Fibroblast of the aortic adventitia (primary cell): ENCODE data around the gene COPS3. TPM values are rescaled to one million over a fixed set of nuclear protein-coding genes. Genes with fewer than 3 reads are reported as not detected.

Experiments
- DNase-seq: peaks from one replicate; pipeline ENCODE4 v3.0.0-alpha.2; 2010; ENCODE audit warnings: low read depth
- H3K4me3 ChIP-seq: 2 replicates; pipeline ENCODE4 v1.5.1; 2011; ENCODE audit warnings: low read depth, mild to moderate bottlenecking, control low read depth, low read length, moderate library complexity
- total RNA-seq: library from RNA; depleted of rRNA; stranded (reverse); fragments of >200 nt; gene quantifications from 2 replicates; pipeline ENCODE4 v1.2.3, GENCODE V29; 2012; ENCODE audit warnings: low replicate concordance
- TF ChIP-seq, protein P1 (sequence below): IDR thresholded peaks from 2 replicates; pipeline ENCODE4 v1.5.1; 2011; ENCODE audit warnings: mild to moderate bottlenecking, low read length, control low read depth, inconsistent platforms; ENCODE audit not compliant: insufficient read depth

The COPS3 gene
- total RNA-seq, 1 donor, result 124 TPM

DNA sequence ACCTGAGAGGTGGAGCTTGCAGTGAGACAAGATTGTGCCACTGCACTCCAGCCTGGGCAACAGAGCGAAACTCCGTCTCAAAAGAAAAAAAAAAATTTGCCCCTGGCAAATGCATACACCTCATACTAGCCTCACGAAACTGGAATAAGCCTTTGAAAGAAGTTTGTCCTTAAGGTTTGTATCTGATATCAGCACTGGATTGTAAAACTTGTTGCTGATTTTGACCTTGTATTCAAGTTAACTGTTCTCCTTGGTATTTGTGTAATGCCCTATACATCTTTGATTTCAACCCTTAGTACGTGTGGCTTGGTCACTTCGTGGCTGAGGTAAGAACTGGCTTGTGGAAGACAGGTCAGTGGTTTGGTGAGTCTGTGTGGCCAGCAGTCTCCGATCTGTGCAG lies 37.9 kb downstream of the COPS3 start:
- TF ChIP-seq, protein P1, sequence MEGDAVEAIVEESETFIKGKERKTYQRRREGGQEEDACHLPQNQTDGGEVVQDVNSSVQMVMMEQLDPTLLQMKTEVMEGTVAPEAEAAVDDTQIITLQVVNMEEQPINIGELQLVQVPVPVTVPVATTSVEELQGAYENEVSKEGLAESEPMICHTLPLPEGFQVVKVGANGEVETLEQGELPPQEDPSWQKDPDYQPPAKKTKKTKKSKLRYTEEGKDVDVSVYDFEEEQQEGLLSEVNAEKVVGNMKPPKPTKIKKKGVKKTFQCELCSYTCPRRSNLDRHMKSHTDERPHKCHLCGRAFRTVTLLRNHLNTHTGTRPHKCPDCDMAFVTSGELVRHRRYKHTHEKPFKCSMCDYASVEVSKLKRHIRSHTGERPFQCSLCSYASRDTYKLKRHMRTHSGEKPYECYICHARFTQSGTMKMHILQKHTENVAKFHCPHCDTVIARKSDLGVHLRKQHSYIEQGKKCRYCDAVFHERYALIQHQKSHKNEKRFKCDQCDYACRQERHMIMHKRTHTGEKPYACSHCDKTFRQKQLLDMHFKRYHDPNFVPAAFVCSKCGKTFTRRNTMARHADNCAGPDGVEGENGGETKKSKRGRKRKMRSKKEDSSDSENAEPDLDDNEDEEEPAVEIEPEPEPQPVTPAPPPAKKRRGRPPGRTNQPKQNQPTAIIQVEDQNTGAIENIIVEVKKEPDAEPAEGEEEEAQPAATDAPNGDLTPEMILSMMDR, result no peak
- H3K4me3 ChIP-seq, result no peak overlapping the region
- no peak for DNase-seq

DNA sequence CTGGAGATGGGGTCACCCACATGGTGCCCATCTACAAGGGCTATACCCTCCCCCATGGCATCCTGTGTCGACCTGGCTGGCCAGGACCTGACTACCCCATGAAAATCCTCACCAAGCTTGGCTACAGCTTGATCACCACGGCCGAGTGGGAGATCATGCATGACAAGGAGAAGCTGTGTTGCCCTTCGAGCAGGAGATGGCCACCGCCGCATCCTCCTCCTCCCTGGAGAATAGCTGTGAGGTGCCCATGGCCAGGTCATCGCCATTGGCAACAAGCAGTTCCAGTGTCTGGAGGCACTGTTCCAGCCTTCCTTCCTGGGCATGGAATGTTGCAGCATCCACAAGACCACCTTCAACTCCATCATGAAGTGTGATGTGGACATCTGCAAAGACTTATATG lies 38.8 kb downstream of the COPS3 start:
- TF ChIP-seq, protein P1, result no peak
- H3K4me3 ChIP-seq, result no peak overlapping the region
- DNase-seq, result no peak

DNA sequence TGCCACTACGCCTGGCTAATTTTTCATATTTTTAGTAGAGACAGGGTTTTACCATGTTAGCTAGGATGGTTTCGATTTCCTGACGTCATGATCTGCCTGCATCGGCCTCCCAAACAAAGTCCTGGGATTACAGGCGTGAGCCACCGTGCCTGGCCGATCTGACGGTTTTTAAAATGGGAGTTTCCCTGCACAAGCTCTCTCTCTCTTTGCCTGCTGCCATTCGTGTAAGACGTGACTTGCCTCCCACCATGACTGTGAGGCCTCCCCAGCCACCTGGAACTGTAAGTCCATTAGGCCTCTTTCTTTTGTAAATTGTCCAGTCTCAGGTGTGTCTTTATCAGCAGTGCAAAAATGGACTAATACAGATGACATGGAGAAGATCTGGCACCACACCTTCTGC lies 39.4 kb downstream of the COPS3 start:
- DNase-seq, result no peak
- TF ChIP-seq, protein P1, result no peak
- no peak overlapping the region for H3K4me3 ChIP-seq

DNA sequence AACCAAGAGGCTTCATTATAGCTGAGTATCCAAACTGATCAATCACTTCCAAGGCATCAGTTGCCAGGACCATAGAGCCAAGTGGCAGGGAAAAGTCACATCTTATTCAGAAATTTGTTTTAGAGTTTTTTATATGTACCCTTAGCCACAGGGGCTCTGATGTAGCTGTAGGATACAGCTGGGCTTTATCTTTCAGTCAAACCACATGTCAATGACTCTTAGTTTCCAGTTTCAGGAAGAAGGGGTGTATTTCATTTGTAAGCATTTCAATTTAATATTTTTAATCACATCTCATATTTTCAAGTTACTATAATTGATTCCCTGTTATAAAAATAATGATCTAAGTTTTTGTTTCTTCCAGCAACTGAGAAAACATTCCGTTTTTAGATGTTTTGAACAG lies 41.2 kb downstream of the COPS3 start:
- TF ChIP-seq, protein P1, result no peak
- no peak for DNase-seq
- no peak overlapping the region for H3K4me3 ChIP-seq

DNA sequence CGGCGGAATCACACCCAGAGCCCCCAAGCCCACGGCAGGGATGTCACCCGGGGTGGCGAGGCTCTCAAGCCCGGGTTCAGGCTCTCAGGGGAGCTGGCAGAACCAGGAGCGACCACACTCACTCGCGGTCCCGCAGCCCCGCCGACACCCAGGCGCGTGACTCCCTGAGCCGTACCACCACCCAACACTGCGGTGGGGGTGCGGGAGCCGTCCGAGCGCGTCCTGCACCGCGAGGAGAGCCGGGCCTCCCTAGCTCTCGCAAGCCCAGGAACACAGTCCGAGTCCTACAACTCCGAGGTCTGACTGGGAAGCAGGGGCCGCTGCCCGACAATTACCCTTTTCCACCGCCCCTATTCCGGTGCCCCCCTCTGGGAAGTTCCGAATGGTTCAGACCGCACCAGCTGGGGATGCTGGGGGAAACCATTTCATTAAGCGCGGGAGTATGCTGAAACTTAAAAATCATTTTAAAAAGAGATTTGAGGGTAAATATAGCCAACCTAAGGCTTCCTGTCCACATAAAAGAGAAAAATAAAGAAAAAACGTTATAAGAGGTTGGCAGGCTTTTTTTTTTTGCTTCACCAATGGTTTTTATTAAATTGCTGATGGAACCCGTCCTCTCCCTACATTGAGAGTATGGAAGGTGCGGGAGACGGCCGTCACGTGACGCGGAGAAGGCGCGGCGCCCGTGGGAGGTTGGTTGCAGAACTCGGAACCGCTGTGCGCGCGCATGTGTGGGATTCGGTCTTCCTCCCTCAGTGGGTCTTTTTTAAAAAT lies 43.8 kb downstream of the COPS3 start, which contains the start of gene FLCN:
TSS of gene FLCN (minus strand) at position 143 of the 774 bp plus-strand sequence. CDS start 9,031 bp downstream, outside the sequence.
- peak; percentile 94 for DNase-seq
- peak within 1 kb of the TSS; percentile 99 for H3K4me3 ChIP-seq
- TF ChIP-seq, protein P1, result no peak

DNA sequence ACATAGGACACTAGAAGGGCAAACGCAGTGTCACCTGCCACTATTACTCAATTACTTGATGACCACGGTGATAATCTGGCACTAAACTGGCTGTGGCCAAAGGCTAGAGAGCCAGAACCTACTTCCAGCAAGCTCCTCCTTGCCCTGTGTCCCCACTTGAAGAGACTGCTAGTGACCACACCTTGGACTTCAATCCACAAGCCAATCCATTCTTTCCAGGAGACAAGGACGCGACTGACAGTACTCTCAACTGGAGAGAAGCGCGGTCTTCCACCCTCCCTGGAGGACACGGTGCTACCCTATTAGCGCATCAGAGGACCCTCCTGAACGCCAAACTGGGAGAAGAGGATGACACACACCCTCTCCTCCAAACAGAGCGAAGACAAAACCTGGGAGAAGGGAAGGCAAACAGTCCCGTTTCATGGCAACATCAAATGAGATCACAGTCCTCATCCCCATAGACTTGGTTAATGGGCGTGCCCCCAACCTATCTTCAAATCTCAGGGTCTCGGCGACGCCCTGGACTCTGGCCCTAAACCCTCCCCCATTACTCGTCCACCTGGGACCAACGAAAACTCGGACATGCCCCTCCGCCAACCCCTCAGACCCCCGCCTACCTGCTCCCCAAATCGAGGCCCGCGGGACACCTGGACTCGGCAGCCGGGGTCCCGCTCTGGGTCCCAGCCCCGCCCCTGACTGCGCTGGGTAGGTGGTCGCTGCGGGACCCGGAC lies 44.6 kb downstream of the COPS3 start:
- H3K4me3 ChIP-seq, result peak overlapping the region; percentile 99
- TF ChIP-seq, protein P1, result no peak
- DNase-seq, result peak; percentile 29
